OCI-LY1 (cell line): ENCODE data around the gene DNLZ.

Source experiments
- CTCF ChIP-seq: fragments of 200-600 bp; sonication (generic), shearing (Covaris generic); IDR thresholded peaks from 2 replicates; pipeline ENCODE4 v1.5.1; 2017; ENCODE audit warnings: mild to moderate bottlenecking, antibody characterized with exemption, low read length, moderate library complexity, mixed read lengths
- EZH2 ChIP-seq: fragments of 200-600 bp; sonication (generic), shearing (Covaris generic); IDR thresholded peaks from 2 replicates; pipeline ENCODE4 v1.8.0; 2017; ENCODE audit warnings: borderline replicate concordance, mixed run types, mild to moderate bottlenecking, antibody characterized with exemption, low read length, moderate library complexity, mixed read lengths

GRCh38 chr9:136355616-136356557 lies 7.7 kb downstream of the DNLZ start:
- no peak for TF ChIP-seq CTCF
- no peak for TF ChIP-seq EZH2
